Adrenal gland (tissue), 12 donors: Measurements from ENCODE around the gene PTBP2. TPM values are rescaled to one million over a fixed set of nuclear protein-coding genes. Genes with fewer than 3 reads are reported as not detected.
"Not testable (repeated sequence)": the region's sequence is repeated elsewhere in the genome, so short reads cannot be mapped to it uniquely, and the experiment has no call there.

ENCODE experiments used
- DNase-seq, 7 donors: peaks; one replicate each; pipeline ENCODE4 v3.0.0-alpha.2; 2019 to 2020
- H3K27ac ChIP-seq, 5 donors: fragments of 200-600 bp; sonication (generic) in 4 of 5; 1 replicate in 3 of 5; 2 replicates in 2 of 5; pipeline versions ENCODE4 v1.5.1 to v1.8.0; 2016 to 2020; ENCODE audit warnings: mild to moderate bottlenecking in 1 of 5
- H3K27me3 ChIP-seq: fragments of 200-600 bp; 2 replicates; pipeline ENCODE4 v1.8.0; 2021
- H3K36me3 ChIP-seq, 2 donors: fragments of 200-600 bp; replicated peaks in 1 of 2; 1 replicate in 1 of 2; 2 replicates in 1 of 2; pipeline versions ENCODE4 v1.5.1 to v1.8.0; 2018 to 2022
- H3K4me1 ChIP-seq, 2 donors: fragments of 200-600 bp; replicated peaks in 1 of 2; 1 replicate in 1 of 2; 2 replicates in 1 of 2; pipeline versions ENCODE4 v1.5.1 to v1.8.0; 2018 to 2021
- H3K4me3 ChIP-seq, 4 donors: fragments of 200-600 bp; sonication (generic) in 3 of 4; one replicate each; pipeline ENCODE4 v1.5.1; 2016 to 2018
- H3K9me3 ChIP-seq, 3 donors: fragments of 200-600 bp; sonication (generic) in 1 of 3; replicated peaks in 1 of 3; 1 replicate in 2 of 3; 2 replicates in 1 of 3; pipeline versions ENCODE4 v1.5.1 to v1.8.0; 2016 to 2021
- CTCF ChIP-seq, 6 experiments: fragments of 450-650 bp in 4 of 6; fragments of 200-600 bp in 2 of 6; sonication (generic) in 1 of 6; IDR thresholded peaks; 1 replicate in 5 of 6; 2 replicates in 1 of 6; pipeline versions ENCODE4 v1.5.1 to v1.8.0; 2016 to 2021; ENCODE audit warnings: antibody characterized with exemption in 6 of 6, mild to moderate bottlenecking in 2 of 6, moderate library complexity in 1 of 6
- POLR2A ChIP-seq, 2 donors: fragments of 450-650 bp; IDR thresholded peaks; one replicate each; pipeline ENCODE4 v1.6.1; 2017; ENCODE audit warnings: antibody characterized with exemption in 2 of 2, mild to moderate bottlenecking in 2 of 2, moderate library complexity in 1 of 2
- WGBS, 4 donors: extraction: QIAGEN DNeasy Blood & Tissue Kit in 2 of 4; methylation state at CpG; one replicate each; pipeline versions ENCODE4 v1.1.5 to v1.1.7; 2013 to 2017; 5-methylcytosine and 5-hydroxymethylcytosine counted together
- intact Hi-C, 2 donors: fragments of 100-400 bp; cut with DNase I; formaldehyde crosslinking; loops; one replicate each; pipeline versions ENCODE4 v1.14.1 to v1.15.0; 2022 to 2023
- polyA plus RNA-seq, 3 donors: library from polyadenylated mRNA; stranded (reverse); fragments of 200-250 nt in 2 of 3; fragments of 350-450 nt in 1 of 3; fragmentation: Illumina TruSeq in 1 of 3; extraction: RNeasy Lipid Tissue Mini Kit (QIAGEN cat#74804) in 1 of 3; gene quantifications; one replicate each; pipeline ENCODE4 v1.2.3, GENCODE V29; 2013 to 2014
- total RNA-seq, 9 donors: library from RNA; depleted of rRNA in 4 of 9; stranded (reverse); fragments of >200 nt in 4 of 9; fragments of 120-200 nt in 1 of 9; fragmentation: NEBNext Ultra II Directional in 1 of 9; extraction: Animal tissue kit (Norgen Biotek cat#: 25700) in 1 of 9; gene quantifications; one replicate each; pipeline versions ENCODE4 v1.1.0 to v1.2.4, GENCODE V29; 2013 to 2023
- donor health status: healthy with polysubstance abuse.
- donor health status: Bipolar disorder and iron deficiency.
- donor health status: DM: yes; HTN: yes; CAD: no.
- donor health status: DM: no; HTN: no; CAD: no.
- donor health status: DM: no; HTN: no; CAD: no.
- donor health status: DM: yes; HTN: yes; CAD: no.

Gene PTBP2
- total and polyA plus RNA-seq, 12 donors, result 6.2 to 42.4 (median 20.1) TPM

DNA sequence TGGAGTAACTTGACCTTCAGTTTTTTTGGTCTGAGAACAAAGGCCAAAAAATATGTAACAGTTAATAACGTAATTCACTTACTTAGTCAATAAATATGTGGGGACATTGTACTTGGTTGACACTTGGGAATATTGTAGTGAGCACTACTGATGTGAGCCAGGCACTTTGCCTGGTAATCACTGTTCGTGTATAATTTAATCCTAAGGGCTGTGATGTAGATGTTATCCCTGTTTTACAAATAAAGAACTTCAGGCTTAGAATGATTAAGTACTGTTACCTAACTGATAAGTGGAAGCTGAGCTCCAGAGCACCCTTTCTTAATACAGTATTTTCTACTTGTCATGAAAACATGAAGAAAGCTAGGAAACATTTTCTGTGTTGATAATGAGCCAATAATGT, 28.0 kb downstream of the PTBP2 start:
- Histone ChIP-seq H3K36me3 (peaks cover 0 to 15% of the 10 kb centered on the region in 2 donors), H3K4me3 (no peak overlapping the region), H3K27me3 (no peaks in the 10 kb centered on the region), H3K4me1 (peaks cover 3 to 42% of the 10 kb centered on the region in 2 donors), H3K9me3 (no peaks in the 10 kb centered on the region), H3K27ac (peak overlapping the region in 1 of 5 donors; percentile 9)
- intact Hi-C loops, result no loop called here
- 32 to 45% (median 38%) methylated on average over 2 of the region's 2 CpGs for WGBS, 4 donors
- TF ChIP-seq POLR2A (IDR thresholded peaks at IDR 0.05), result no peak
- DNase-seq, result no peak

GRCh38 chr1:96752394-96752793, 30.8 kb downstream of the PTBP2 start:
- intact Hi-C loops, result no loop called here

DNA sequence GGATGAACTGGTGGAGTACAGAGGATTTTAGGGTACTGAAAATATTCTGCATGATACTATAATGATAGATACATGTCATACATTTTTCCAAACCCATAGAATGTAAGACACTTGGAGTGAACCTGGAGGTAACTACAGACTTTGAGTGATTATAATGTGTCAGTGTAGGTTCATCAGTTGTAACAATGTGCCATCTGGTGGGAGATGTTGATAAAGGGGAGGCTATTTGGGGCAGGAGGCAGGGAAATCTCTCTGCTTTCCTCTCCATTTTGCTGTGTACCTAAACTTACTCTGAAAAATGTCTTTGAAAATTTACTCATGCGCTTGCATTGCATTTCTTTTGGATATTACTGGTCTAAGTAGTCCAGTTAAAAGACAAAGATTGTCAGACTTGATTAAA, 35.2 kb downstream of the PTBP2 start:
- H3K27ac ChIP-seq, result no peak overlapping the region
- 98 to 100% (median 100%) methylated on average over 1 of the region's 1 CpG for WGBS, 4 donors
- H3K9me3 ChIP-seq, result no peaks in the 10 kb centered on the region
- no peak for TF ChIP-seq POLR2A (IDR thresholded peaks at IDR 0.05)
- TF ChIP-seq CTCF (IDR thresholded peaks at IDR 0.05), result peak in 2 of 6 experiments; percentile 3 to 15
- no peaks in the 10 kb centered on the region for H3K27me3 ChIP-seq
- no peak for DNase-seq
- peaks cover 0 to 12% of the 10 kb centered on the region in 2 donors for H3K36me3 ChIP-seq
- peaks cover 0 to 3% of the 10 kb centered on the region in 2 donors for H3K4me1 ChIP-seq
- intact Hi-C loops, result no loop called here
- H3K4me3 ChIP-seq, result no peak overlapping the region

More at GRCh38 chr1:96752394-96752793, 30.8 kb downstream of the PTBP2 start:
- no peak for DNase-seq
- TF ChIP-seq POLR2A (IDR thresholded peaks at IDR 0.05) (no peak), CTCF (IDR thresholded peaks at IDR 0.05) (no peak)
- Histone ChIP-seq H3K4me1 (peaks cover 3 to 40% of the 10 kb centered on the region in 2 donors), H3K9me3 (no peaks in the 10 kb centered on the region), H3K27ac (no peak overlapping the region), H3K36me3 (peaks cover 0 to 15% of the 10 kb centered on the region in 2 donors), H3K4me3 (no peak overlapping the region), H3K27me3 (no peaks in the 10 kb centered on the region)
- WGBS, 4 donors, result 96 to 100% (median 98%) methylated on average over 2 of the region's 2 CpGs

GRCh38 chr1:96762586-96762985, 41.0 kb downstream of the PTBP2 start:
- DNase-seq, H3K9me3 ChIP-seq, H3K27ac ChIP-seq, H3K27me3 ChIP-seq, H3K36me3 ChIP-seq, intact Hi-C loops, H3K4me3 ChIP-seq: not testable (repeated sequence)
- peaks cover 4 to 11% of the 10 kb centered on the region in 2 donors for H3K4me1 ChIP-seq
- 97 to 99% (median 98%) methylated on average over 25 to 36 of the region's 36 CpGs; no CpG with 5 or more reads in 1 of the 4 donors for WGBS, 4 donors

GRCh38 chr1:96763514-96763913, 41.9 kb downstream of the PTBP2 start:
- H3K4me1 ChIP-seq, result peaks cover 4 to 11% of the 10 kb centered on the region in 2 donors
- no peak for DNase-seq
- H3K27me3 ChIP-seq, result no peaks in the 10 kb centered on the region
- H3K36me3 ChIP-seq, result no peaks in the 10 kb centered on the region
- 56 to 100% (median 64%) methylated on average over 1 to 4 of the region's 4 CpGs for WGBS, 4 donors
- intact Hi-C loops, result no loop called here
- H3K9me3 ChIP-seq, result peaks cover 0 to 2% (median 0%) of the 10 kb centered on the region in 3 donors
- peak overlapping the region in 3 of 5 donors; percentile 7 to 26 (median 11) for H3K27ac ChIP-seq
- no peak overlapping the region for H3K4me3 ChIP-seq
- TF ChIP-seq CTCF (IDR thresholded peaks at IDR 0.05), result no peak
- TF ChIP-seq POLR2A (IDR thresholded peaks at IDR 0.05), result no peak
